ENCODE results near the gene VPS13D. TPM values are rescaled to one million over a fixed set of nuclear protein-coding genes. Genes with fewer than 3 reads are reported as not detected.

Gene VPS13D
- total and polyA plus RNA-seq, 2 donors (not counting 3 experiments of a cell fraction or from before 2014, with no cell fraction given) = 13.6 to 48.5 TPM

GRCh38 chr1:12407050-12407961, 177.5 kb downstream of the VPS13D start:
- H3K9ac ChIP-seq (replicated peaks; ENCODE audit: extremely low read depth, insufficient read depth, low read length) = peak overlapping the region; percentile 8
- no peaks in the 10 kb centered on the region for H4K20me1 ChIP-seq (replicated peaks; ENCODE audit: control insufficient read depth, extremely low read depth, insufficient read depth, low read length)
- ChIA-PET CTCF (interaction anchor here (0.6 to 4.6 kb wide), 34 partner anchors 9 to 252 kb away, joined by 3 to 59 read pairs (median 4); partner anchors contain the start of gene DHRS3), POLR2A (no interaction called here)
- no peak overlapping the region for H3K4me3 ChIP-seq (replicated peaks in 1 of 3; ENCODE audit: insufficient read depth in 1 of 3, low read depth in 1 of 3, low read length in 3 of 3)
- TF ChIP-seq EZH2 (IDR thresholded peaks at IDR 0.05; ENCODE audit: borderline replicate concordance, low read depth, low read length, severe bottlenecking) = no peak
- no peak for TF ChIP-seq POLR2AphosphoS5 (IDR thresholded peaks at IDR 0.05; ENCODE audit: insufficient read depth, low read depth, low read length)
- no peak for TF ChIP-seq MYC (IDR thresholded peaks at IDR 0.05; ENCODE audit: low read depth, low read length)
- TF ChIP-seq GATA2 (IDR thresholded peaks at IDR 0.05; ENCODE audit: insufficient read depth, insufficient read length, low read depth, low read length) = no peak
- TF ChIP-seq CTCF (IDR thresholded peaks at IDR 0.05; ENCODE audit: extremely low read depth in 1 of 2, insufficient read depth in 1 of 2, low read depth in 1 of 2, low read length in 2 of 2) = peak; percentile 23 to 24
- peak; percentile 24 for TF ChIP-seq FOS (IDR thresholded peaks at IDR 0.05; ENCODE audit: borderline replicate concordance, insufficient read depth, low read length)
- peak; percentile 13 for TF ChIP-seq JUN (IDR thresholded peaks at IDR 0.05; ENCODE audit: borderline replicate concordance, insufficient read depth, insufficient read length, low read depth)
- TF ChIP-seq POLR2A (IDR thresholded peaks at IDR 0.05; ENCODE audit: low read depth, low read length) = no peak
- TF ChIP-seq MAX (IDR thresholded peaks at IDR 0.05; ENCODE audit: insufficient read depth, insufficient read length) = no peak
- dilution Hi-C loops (cut with MboI; ENCODE audit: extremely low pct_ligation_motif_present, low sequenced_read_pairs) = no loop called here
- H3K9me1 ChIP-seq (replicated peaks; ENCODE audit: control insufficient read depth, extremely low read depth, insufficient read depth, low read length) = no peaks in the 10 kb centered on the region
- H3K36me3 ChIP-seq (ENCODE audit: control insufficient read depth in 2 of 2, extremely low read depth in 1 of 2, insufficient read depth in 2 of 2, low read length in 2 of 2) = peaks cover 0 to 10% of the 10 kb centered on the region in 2 experiments
- intact Hi-C loops (cut with micrococcal nuclease) = loop anchor here (1.0 to 10.0 kb wide), 8 partner anchors 27 to 251 kb away; no protein-coding TSS in a partner anchor
- no peak overlapping the region for H3K27ac ChIP-seq (ENCODE audit: insufficient read depth, low read depth, low read length)
- BruUV-seq (replicated peaks) = no TSS peak
- H3K9me3 ChIP-seq (replicated peaks; ENCODE audit: control insufficient read depth, insufficient read depth, low read length) = no peaks in the 10 kb centered on the region
- no peaks in the 10 kb centered on the region for H3K27me3 ChIP-seq (ENCODE audit: control insufficient read depth in 2 of 2, insufficient read depth in 2 of 2, low read length in 2 of 2)
- DNase-seq (ENCODE audit: low read depth, low spot score) (peak; percentile 91), FAIRE-seq (peak; percentile 83)
- peaks cover 33% of the 10 kb centered on the region for H3K4me1 ChIP-seq (ENCODE audit: control insufficient read depth, extremely low read depth, insufficient read depth, low read length)
- no peaks in the 10 kb centered on the region for H3K79me2 ChIP-seq (ENCODE audit: control insufficient read depth, insufficient read depth, low read length)
- no peak overlapping the region for H2AFZ ChIP-seq (ENCODE audit: low read depth, low read length)
- H3K4me2 ChIP-seq (ENCODE audit: insufficient read depth, low read length) = peak overlapping the region; percentile 4

All from endothelial cell of umbilical vein (primary cell).